Measurements from ENCODE around the gene SEMA6B.
A peak's percentile ranks its signal among the peaks of the same experiment; 100 is the strongest.

SEMA6B gene

GRCh38 chr19:4589579-4590410 lies 30.3 kb upstream of the SEMA6B start:
- no peak for DNase-seq (ENCODE audit: low read depth in 2 of 3, low spot score in 1 of 3)

DNA sequence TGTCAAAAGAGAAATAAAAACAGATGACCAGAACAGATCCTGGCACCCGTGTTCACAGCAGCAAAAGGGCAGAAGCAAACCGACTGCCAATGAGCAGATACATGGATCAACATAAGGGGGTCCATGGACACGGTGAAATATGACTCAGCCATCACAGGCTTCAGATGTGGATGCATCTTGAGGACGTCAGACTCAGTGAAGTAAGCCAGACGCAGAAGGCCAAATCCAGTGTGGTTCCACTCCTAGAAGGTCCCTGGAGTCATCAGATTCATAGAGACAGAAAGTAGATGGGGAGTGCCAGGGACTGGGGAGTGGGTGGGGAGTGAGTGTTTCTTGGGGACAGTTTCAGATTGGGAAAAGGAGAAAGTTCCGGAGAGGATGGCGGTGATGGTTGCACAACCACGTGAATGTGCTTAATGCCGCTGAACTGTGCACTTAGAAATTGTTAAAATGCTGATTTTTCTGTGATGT lies 28.8 kb upstream of the SEMA6B start:
- DNase-seq (ENCODE audit: low read depth in 2 of 3, low spot score in 1 of 3), result no peak

- no peak for DNase-seq (ENCODE audit: low read depth in 2 of 3, low spot score in 1 of 3)
These were observed 28.0 kb upstream of the SEMA6B start for GRCh38 chr19:4587527-4587926.

DNA sequence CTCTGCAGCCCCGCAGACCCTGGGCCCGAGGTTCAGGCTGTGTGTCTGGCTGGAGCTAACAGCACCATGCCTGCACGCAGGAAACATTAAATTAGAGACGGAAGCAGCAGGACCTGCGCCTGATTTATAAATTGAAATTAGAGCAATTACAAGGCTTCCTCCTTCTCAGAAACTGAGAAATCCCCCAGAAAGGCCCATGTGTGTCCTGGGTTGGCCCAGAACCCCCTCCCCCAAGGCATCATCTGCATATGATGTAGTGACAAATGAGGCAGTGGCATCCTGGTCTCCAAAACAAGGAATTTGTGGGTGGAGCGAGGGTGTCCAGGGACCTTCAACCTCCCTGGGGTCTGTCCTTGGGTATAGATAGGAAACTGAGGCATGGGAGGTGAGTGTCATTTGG lies 27.2 kb upstream of the SEMA6B start:
- DNase-seq (ENCODE audit: low read depth in 2 of 3, low spot score in 1 of 3), result no peak

DNA sequence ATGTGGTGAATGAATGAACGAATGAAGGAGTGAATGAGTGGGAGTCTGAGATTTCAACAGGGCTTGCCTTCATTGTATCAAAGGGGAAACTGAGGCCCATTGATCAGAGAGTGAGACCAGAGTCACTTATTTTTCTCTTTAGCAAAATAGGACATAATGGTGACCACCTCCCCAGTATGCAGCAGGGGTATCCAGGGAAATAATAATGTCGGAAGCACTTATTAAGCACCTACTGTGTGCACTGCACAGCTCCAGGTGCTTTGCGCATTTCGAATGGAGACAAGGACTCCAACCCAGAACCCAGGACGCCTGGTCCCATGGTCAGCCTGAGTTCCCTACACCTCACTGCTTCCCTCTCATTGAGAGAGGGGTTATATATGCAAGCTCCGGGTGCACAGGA lies 26.8 kb upstream of the SEMA6B start:
- no peak for DNase-seq (ENCODE audit: low read depth in 2 of 3, low spot score in 1 of 3)

GRCh38 chr19:4585556-4585955 lies 26.1 kb upstream of the SEMA6B start:
- DNase-seq (ENCODE audit: low read depth in 2 of 3, low spot score in 1 of 3), result no peak

DNA sequence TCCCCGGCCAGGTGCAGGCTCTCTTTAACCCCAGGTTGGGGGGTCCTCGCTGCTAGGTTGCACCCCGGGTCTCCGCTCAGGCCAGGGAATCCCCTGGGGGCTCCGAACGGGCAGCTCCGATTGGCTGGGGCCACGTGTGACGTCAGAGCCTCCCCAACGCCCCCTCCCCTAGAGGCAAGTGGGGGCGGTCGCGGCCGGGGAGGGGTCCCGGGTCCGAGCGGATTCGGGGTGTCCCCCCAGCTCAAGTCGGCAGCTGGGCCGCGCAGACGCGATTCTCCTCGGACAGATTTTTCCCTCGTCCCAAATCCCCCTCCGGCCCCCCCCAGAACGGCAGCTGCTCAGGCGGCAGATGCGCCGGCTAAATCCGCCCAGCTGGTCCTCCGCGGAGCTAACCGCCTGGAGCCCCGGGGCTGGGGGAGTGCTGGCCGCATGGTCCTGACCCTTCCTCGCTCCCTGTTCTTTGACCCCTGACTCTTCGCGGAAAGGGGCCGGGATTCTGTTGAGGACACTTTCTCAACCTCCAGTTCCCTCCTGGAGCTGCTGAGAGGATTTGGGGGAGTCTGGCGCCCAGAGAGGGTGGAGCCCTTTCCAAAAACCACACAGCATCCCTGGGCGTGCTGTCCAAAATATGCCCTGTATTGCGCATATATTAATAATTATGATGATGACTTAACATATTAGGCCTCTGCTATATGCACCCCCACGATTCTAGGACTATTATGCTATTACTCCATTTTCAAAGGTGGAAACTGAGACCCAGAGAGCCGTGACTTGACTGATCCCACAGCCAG lies 25.4 kb upstream of the SEMA6B start:
- DNase-seq (ENCODE audit: low read depth in 2 of 3, low spot score in 1 of 3), result no peak

- DNase-seq (ENCODE audit: low read depth in 2 of 3, low spot score in 1 of 3), result no peak
These were observed 24.6 kb upstream of the SEMA6B start for GRCh38 chr19:4583961-4584669.

- no peak for DNase-seq (ENCODE audit: low read depth in 2 of 3, low spot score in 1 of 3)
These were observed 23.7 kb upstream of the SEMA6B start for GRCh38 chr19:4582980-4583842.

GRCh38 chr19:4581666-4582553 lies 22.4 kb upstream of the SEMA6B start:
- no peak for DNase-seq (ENCODE audit: low read depth in 2 of 3, low spot score in 1 of 3)

DNA sequence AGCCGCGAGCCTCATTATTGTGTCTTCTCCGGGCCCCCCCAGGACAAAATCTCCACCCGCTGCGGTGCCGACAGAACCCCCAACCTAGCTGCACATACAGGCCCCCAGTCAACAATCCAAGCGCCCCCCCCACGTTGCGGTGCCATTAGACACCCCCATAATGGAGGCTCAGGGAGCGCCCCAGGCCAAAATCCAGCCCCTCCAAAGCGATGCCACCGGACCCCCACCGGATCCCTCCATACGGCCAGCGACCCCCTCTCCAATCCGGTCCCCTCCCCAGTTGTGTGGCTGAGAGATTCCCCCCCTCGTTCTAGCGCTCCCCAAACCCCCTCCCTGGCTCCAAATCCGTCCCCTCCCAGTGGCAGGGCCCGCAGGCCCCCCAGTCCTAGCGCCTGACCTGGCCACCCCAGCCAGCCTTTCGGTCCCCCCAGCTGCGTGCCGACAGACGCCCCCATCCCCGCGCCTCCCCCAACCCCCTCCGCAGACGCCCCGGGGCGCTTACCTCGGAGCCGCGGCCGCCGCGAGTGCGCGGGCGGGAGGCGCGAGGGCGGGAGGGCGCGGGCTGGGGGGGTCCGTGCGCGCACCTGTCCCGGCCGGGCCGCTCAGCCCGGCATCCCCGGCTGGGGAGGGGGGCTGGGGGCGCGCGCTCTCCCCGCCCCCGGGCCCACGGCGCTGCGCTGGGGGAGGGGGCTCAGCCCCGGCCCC lies 21.6 kb upstream of the SEMA6B start:
- no peak for DNase-seq (ENCODE audit: low read depth in 2 of 3, low spot score in 1 of 3)

GRCh38 chr19:4580021-4580901 lies 20.8 kb upstream of the SEMA6B start:
- no peak for DNase-seq (ENCODE audit: low read depth in 2 of 3, low spot score in 1 of 3)

DNA sequence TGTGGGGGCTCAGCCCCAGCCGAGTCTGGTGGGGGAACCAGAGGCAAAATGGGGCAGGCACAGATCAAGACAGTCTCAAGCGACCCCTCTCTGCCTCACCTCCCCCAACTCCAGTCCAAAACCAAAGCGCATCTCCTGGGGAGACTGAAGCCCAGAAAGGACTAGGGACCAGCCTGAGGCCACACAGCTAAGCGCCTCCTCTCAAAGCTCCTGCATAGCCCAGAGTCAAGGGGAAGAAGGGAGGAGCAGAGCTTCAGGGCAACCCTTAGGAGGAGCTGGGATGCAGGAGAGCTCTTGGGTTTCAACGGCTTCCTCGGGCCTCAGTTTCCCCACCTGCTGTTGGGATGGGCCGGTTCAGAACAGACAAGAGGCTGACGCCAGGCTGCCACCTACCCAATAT lies 19.9 kb upstream of the SEMA6B start:
- DNase-seq (ENCODE audit: low read depth in 2 of 3, low spot score in 1 of 3), result no peak

DNA sequence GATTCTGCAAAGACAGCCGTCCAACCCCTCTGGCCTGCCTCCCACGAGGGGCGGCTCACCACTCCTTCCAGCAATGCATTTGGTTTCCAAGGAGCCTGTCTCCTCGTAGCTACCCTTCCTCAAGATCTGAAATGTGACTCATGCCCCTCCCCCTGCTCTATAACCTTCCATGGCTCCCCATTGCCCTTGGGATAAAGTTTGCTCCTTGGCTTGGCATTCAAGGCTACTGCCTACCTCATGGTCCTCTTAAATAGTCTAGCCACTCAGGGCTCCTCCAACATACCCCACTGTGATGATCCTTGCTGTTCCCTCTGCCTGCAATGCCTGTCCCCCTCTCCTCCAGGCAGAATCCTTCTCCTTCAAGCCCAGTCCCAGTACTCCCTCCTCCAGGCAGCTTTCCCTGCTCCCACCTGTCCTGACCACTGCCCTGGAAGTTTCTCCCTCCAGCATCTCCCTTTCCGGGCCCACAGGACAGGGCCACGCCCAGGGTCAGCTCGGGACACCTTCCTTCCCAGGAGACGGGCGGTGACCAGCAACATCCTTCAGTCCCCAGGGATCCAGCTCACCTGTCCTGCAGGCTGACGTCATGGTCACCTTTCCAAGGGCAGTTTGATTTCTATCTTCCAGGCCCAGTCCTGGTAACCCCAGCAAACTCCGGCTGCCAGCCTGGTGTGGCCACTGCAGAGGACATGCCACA lies 19.2 kb upstream of the SEMA6B start:
- DNase-seq (ENCODE audit: low read depth in 2 of 3, low spot score in 1 of 3), result no peak

GRCh38 chr19:4577020-4577782 lies 17.7 kb upstream of the SEMA6B start:
- DNase-seq (ENCODE audit: low read depth in 2 of 3, low spot score in 1 of 3), result no peak

GRCh38 chr19:4576016-4576933 lies 16.8 kb upstream of the SEMA6B start:
- DNase-seq (ENCODE audit: low read depth in 2 of 3, low spot score in 1 of 3), result peak; percentile 48 to 80 (median 57)

All from stimulated activated CD4-positive, alpha-beta T cell treated with anti-CD3 and anti-CD28 coated beads, Interleukin-12 subunit alpha, Interleukin-12 subunit beta, amount 100 ng/mL, for 48 hours (primary cell).